Panc1 (cell line): ENCODE data around the gene RSRC2. TPM values are rescaled to one million over a fixed set of nuclear protein-coding genes. Genes with fewer than 3 reads are reported as not detected.
A peak's percentile ranks its signal among the peaks of the same experiment; 100 is the strongest.
"Not testable (repeated sequence)": the region's sequence is repeated elsewhere in the genome, so short reads cannot be mapped to it uniquely, and the experiment has no call there.

Experiments
- ATAC-seq: fragments of 200-7000 bp; cut with Tn5 transposase; 2 replicates; pipeline ENCODE4 v1.9.1; 2020; ENCODE audit warnings: mild to moderate bottlenecking, moderate library complexity
- BruUV-seq: library from RNA; stranded (reverse); fragments of 400-500 nt; replicated peaks from 2 replicates; lab custom pipeline; 2021; lab: Mats Ljungman, UMichigan
- CTCF ChIA-PET: fragments of 300-600 bp; sonication (Branson Sonifier 250); formaldehyde crosslinking; loops from one replicate; lab custom pipeline; 2022; ENCODE audit warnings: antibody characterized with exemption; lab: Charles Lee
- POLR2A ChIA-PET: fragments of 300-600 bp; sonication (Branson Sonifier 250); formaldehyde crosslinking; loops from one replicate; lab custom pipeline; 2022; ENCODE audit warnings: antibody characterized with exemption; lab: Charles Lee
- DNase-seq: peaks from one replicate; pipeline ENCODE4 v3.0.0-alpha.2; 2010; ENCODE audit warnings: low read depth, low spot score
- H3K27ac ChIP-seq: 2 replicates; pipeline ENCODE4 v1.5.1; 2011; ENCODE audit warnings: mild to moderate bottlenecking, low read length, inconsistent platforms
- H3K27me3 ChIP-seq: fragments of 200-500 bp; sonication (Bioruptor generic); 2 replicates; pipeline ENCODE4 v1.6.0; 2014; ENCODE audit warnings: low read length, inconsistent platforms; ENCODE audit not compliant: control insufficient read depth, insufficient read depth
- H3K36me3 ChIP-seq: fragments of 200-500 bp; sonication (Bioruptor generic); 2 replicates; pipeline ENCODE4 v1.5.1; 2014; ENCODE audit warnings: inconsistent platforms, mild to moderate bottlenecking, low read length, moderate library complexity; ENCODE audit not compliant: control insufficient read depth, insufficient read depth
- H3K4me1 ChIP-seq: 2 replicates; pipeline ENCODE4 v1.5.1; 2011; ENCODE audit warnings: inconsistent platforms, mild to moderate bottlenecking, low read length, moderate library complexity; ENCODE audit not compliant: control insufficient read depth, insufficient read depth
- H3K4me3 ChIP-seq, 2 experiments: 2 replicates each; pipeline ENCODE4 v1.5.1; 2011 to 2012; ENCODE audit warnings: low read depth in 2 of 2, low read length in 2 of 2, mild to moderate bottlenecking in 2 of 2, inconsistent platforms in 1 of 2, moderate library complexity in 1 of 2
- H3K9me3 ChIP-seq: fragments of 200-500 bp; sonication (Bioruptor generic); 2 replicates; pipeline ENCODE4 v1.5.1; 2014; ENCODE audit warnings: low read depth, mild to moderate bottlenecking, inconsistent platforms, low read length, moderate library complexity; ENCODE audit not compliant: control insufficient read depth, insufficient read depth
- POLR2AphosphoS5 ChIP-seq: IDR thresholded peaks from 2 replicates; pipeline ENCODE4 v1.6.1; 2012; ENCODE audit warnings: mild to moderate bottlenecking, low read depth, low read length, moderate library complexity
- SIN3A ChIP-seq: IDR thresholded peaks from 2 replicates; pipeline ENCODE4 v1.6.1; 2012; ENCODE audit warnings: low read depth, mild to moderate bottlenecking, low read length, moderate library complexity, borderline replicate concordance; ENCODE audit not compliant: insufficient read depth
- TCF7L2 ChIP-seq: IDR thresholded peaks from 2 replicates; pipeline ENCODE4 v1.6.1; 2011; ENCODE audit warnings: mild to moderate bottlenecking, low read depth, low read length, inconsistent platforms
- in situ Hi-C: cut with HindIII; loops from 2 replicates; pipeline ENCODE4 v1.10.0; 2016; ENCODE audit warnings: low sequenced_read_pairs, low pct_unique_long_range_greater_than_20kb
- intact Hi-C: fragments of 100-400 bp; cut with micrococcal nuclease; formaldehyde crosslinking; loops from one replicate; pipeline ENCODE4 v1.10.0; 2022; ENCODE audit not compliant: unreplicated experiment
- total RNA-seq: library from RNA; stranded (reverse); gene quantifications from one replicate; pipeline ENCODE4 v1.2.1, GENCODE V29; 2021; ENCODE audit not compliant: unreplicated experiment
- TF ChIP-seq, protein P1 (sequence below), 2 experiments: IDR thresholded peaks; 2 replicates each; pipeline ENCODE4 v1.6.1; 2011 to 2012; ENCODE audit warnings: low read depth in 2 of 2, control low read depth in 1 of 2, low read length in 1 of 2, mild to moderate bottlenecking in 1 of 2, moderate library complexity in 1 of 2; ENCODE audit not compliant: insufficient read depth in 1 of 2
- TF ChIP-seq, protein P2 (sequence below): fragments of 450-650 bp; IDR thresholded peaks from 2 replicates; pipeline ENCODE4 v1.5.1; 2017; ENCODE audit warnings: mild to moderate bottlenecking

The RSRC2 gene
- total RNA-seq, 1 experiment from 2014 or later = 57.8 TPM

DNA sequence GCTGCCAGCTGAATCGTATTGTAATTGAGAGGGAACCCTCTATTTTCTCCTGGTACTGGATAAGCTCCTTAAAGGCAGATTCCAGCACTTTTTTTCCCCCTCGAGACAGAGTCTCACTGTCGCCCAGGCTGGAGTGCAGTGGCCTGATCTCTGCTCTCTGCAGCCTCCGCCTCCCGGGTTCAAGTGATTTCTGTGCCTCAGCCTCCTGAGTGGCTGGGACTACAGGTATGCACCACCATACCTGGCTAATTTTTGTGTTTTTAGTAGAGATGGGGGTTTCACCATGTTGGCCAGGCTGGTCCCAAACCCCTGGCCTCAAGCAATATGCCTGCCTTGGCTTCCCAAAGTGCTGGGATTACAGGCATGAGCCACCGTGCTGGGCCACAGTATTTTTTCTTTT, 56.9 kb downstream of the RSRC2 start:
- H3K9me3 ChIP-seq, H3K4me3 ChIP-seq, H3K27me3 ChIP-seq, DNase-seq, in situ Hi-C loops, H3K36me3 ChIP-seq, BruUV-seq, CTCF ChIA-PET, intact Hi-C loops, H3K4me1 ChIP-seq, H3K27ac ChIP-seq: not testable (repeated sequence)
- POLR2A ChIA-PET = interaction anchor here (0.7 kb wide), 1 partner anchor 45 kb away, joined by 9 read pairs; no protein-coding TSS in a partner anchor
- peak; percentile 33; the same call in 1 of the 2 replicates for ATAC-seq

DNA sequence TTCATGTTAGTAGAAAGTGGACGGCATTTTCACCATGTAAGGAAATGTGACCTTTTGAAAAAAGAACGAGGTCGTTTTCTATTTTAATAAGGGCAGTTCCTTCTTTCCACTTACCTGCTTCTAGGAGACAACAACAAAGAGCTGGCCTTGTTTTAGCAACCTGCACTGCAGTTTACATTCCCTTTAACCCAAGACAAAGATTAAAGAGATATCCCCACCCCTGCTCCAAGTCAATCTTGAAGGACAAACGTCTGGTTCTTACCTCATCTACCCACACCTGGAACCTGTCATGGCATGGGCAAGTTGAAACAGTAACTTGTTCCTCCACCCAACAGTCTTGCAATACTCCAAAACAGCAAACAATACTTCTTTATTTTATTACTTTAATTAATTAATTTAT, 58.8 kb downstream of the RSRC2 start:
- Histone ChIP-seq H3K36me3 (peaks cover 4% of the 10 kb centered on the region; the same call in 1 of the 2 replicates), H3K9me3 (no peaks in the 10 kb centered on the region), H3K27me3 (no peaks in the 10 kb centered on the region), H3K27ac (no peak overlapping the region), H3K4me1 (peaks cover 6% of the 10 kb centered on the region; the same call in 1 of the 2 replicates), H3K4me3 (no peak overlapping the region)
- no TSS peak for BruUV-seq
- no peak for DNase-seq
- TF ChIP-seq TCF7L2 = no peak
- no peak for TF ChIP-seq POLR2AphosphoS5
- TF ChIP-seq, protein P1, sequence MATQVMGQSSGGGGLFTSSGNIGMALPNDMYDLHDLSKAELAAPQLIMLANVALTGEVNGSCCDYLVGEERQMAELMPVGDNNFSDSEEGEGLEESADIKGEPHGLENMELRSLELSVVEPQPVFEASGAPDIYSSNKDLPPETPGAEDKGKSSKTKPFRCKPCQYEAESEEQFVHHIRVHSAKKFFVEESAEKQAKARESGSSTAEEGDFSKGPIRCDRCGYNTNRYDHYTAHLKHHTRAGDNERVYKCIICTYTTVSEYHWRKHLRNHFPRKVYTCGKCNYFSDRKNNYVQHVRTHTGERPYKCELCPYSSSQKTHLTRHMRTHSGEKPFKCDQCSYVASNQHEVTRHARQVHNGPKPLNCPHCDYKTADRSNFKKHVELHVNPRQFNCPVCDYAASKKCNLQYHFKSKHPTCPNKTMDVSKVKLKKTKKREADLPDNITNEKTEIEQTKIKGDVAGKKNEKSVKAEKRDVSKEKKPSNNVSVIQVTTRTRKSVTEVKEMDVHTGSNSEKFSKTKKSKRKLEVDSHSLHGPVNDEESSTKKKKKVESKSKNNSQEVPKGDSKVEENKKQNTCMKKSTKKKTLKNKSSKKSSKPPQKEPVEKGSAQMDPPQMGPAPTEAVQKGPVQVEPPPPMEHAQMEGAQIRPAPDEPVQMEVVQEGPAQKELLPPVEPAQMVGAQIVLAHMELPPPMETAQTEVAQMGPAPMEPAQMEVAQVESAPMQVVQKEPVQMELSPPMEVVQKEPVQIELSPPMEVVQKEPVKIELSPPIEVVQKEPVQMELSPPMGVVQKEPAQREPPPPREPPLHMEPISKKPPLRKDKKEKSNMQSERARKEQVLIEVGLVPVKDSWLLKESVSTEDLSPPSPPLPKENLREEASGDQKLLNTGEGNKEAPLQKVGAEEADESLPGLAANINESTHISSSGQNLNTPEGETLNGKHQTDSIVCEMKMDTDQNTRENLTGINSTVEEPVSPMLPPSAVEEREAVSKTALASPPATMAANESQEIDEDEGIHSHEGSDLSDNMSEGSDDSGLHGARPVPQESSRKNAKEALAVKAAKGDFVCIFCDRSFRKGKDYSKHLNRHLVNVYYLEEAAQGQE (IDR thresholded peaks at IDR 0.05; ENCODE audit: insufficient read depth in 1 of 2, low read depth in 2 of 2, low read length in 1 of 2) = no peak
- TF ChIP-seq SIN3A = no peak
- TF ChIP-seq, protein P2, sequence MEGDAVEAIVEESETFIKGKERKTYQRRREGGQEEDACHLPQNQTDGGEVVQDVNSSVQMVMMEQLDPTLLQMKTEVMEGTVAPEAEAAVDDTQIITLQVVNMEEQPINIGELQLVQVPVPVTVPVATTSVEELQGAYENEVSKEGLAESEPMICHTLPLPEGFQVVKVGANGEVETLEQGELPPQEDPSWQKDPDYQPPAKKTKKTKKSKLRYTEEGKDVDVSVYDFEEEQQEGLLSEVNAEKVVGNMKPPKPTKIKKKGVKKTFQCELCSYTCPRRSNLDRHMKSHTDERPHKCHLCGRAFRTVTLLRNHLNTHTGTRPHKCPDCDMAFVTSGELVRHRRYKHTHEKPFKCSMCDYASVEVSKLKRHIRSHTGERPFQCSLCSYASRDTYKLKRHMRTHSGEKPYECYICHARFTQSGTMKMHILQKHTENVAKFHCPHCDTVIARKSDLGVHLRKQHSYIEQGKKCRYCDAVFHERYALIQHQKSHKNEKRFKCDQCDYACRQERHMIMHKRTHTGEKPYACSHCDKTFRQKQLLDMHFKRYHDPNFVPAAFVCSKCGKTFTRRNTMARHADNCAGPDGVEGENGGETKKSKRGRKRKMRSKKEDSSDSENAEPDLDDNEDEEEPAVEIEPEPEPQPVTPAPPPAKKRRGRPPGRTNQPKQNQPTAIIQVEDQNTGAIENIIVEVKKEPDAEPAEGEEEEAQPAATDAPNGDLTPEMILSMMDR = no peak
- POLR2A ChIA-PET = no interaction called here
- CTCF ChIA-PET = no interaction called here
- ATAC-seq = no peak
- intact Hi-C loops (no loop called here), in situ Hi-C loops (no loop called here)

GRCh38 chr12:122464317-122465042, 62.3 kb downstream of the RSRC2 start:
- H3K4me1 ChIP-seq, in situ Hi-C loops, BruUV-seq, H3K27me3 ChIP-seq, H3K4me3 ChIP-seq, H3K9me3 ChIP-seq, H3K36me3 ChIP-seq, intact Hi-C loops, CTCF ChIA-PET: not testable (repeated sequence)
- POLR2A ChIA-PET = interaction anchor here (0.6 to 0.7 kb wide), 2 partner anchors 47 to 1477 kb away, joined by 3 to 8 read pairs; no protein-coding TSS in a partner anchor
- ATAC-seq (peak; percentile 89), DNase-seq (peak; percentile 89)
- H3K27ac ChIP-seq = peak overlapping the region; percentile 9; the same call in 1 of the 2 replicates
